ENCODE results near the gene TOLLIP.

GRCh38 chr11:1303126-1303821 lies 6.2 kb downstream of the TOLLIP start:
- peak; percentile 57 for TF ChIP-seq POLR2A (IDR thresholded peaks at IDR 0.05)
- peak; percentile 46 to 69 (median 64) for TF ChIP-seq CTCF (IDR thresholded peaks at IDR 0.05)

All from right lobe of liver (tissue), 4 donors.